Measurements from ENCODE around the gene GPR158.
A peak's percentile ranks its signal among the peaks of the same experiment; 100 is the strongest.

Gene GPR158

GRCh38 chr10:25436431-25436830 is 261.6 kb downstream of the GPR158 start:
- no peak for DNase-seq

- DNase-seq: no peak
Measured at GRCh38 chr10:25441270-25441669, 266.5 kb downstream of the GPR158 start.

- DNase-seq: no peak
Measured at GRCh38 chr10:25444266-25444665, 269.5 kb downstream of the GPR158 start.

GRCh38 chr10:25451401-25451800 is 276.6 kb downstream of the GPR158 start:
- DNase-seq: no peak

GRCh38 chr10:25453619-25454018 is 278.8 kb downstream of the GPR158 start:
- no peak for DNase-seq

GRCh38 chr10:25455980-25456567 is 281.3 kb downstream of the GPR158 start:
- no peak for DNase-seq

- no peak for DNase-seq
Measured at GRCh38 chr10:25457552-25457951, 282.8 kb downstream of the GPR158 start.

GRCh38 chr10:25465582-25466372 is 291.0 kb downstream of the GPR158 start:
- peak; percentile 5 for DNase-seq

- no peak for DNase-seq
Measured at GRCh38 chr10:25467881-25468280, 293.1 kb downstream of the GPR158 start.

- no peak for DNase-seq
Measured at GRCh38 chr10:25481467-25481866, 306.7 kb downstream of the GPR158 start.

- no peak for DNase-seq
Measured at GRCh38 chr10:25483999-25484398, 309.2 kb downstream of the GPR158 start.

- DNase-seq: no peak
Measured at GRCh38 chr10:25487266-25487665, 312.5 kb downstream of the GPR158 start.

GRCh38 chr10:25492040-25492439 is 317.2 kb downstream of the GPR158 start:
- no peak for DNase-seq

GRCh38 chr10:25492680-25493079 is 317.9 kb downstream of the GPR158 start:
- DNase-seq: no peak

DNA sequence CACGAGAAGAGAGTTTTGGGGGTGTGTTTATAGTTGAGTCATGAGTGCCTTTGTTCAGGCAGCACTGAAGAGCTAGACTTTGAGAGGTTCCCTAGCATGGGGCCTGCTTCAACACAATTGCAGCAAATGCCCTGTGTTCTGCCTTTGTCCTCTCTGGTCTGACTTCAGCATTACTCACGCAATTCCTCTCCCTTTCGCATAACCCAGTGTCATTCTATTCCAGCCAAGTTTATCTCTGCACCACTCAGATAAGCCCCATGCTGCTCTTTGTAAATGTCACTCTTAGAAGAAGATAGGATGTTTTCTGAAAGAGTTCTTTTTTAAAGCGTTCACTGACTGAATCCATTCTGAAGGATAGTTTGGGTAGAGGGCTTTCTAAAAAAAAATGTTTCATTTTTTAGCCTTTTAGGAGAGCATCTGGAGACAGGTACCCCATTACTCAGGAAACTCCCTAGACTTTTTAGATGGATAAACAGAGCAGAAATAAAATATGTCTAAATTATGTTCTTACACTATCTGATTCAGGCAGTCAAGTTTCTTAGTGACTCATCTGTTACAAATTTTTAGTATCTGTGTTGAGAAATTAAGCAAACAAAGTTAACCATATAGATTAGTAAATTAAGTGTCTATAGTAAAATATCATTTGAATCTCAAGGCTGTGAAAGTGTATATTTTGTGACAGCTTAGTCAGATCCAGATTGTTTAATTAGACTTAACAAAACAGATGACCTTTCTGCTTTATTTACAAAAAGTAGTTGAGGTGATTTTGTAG is 318.5 kb downstream of the GPR158 start:
- DNase-seq: no peak

DNA sequence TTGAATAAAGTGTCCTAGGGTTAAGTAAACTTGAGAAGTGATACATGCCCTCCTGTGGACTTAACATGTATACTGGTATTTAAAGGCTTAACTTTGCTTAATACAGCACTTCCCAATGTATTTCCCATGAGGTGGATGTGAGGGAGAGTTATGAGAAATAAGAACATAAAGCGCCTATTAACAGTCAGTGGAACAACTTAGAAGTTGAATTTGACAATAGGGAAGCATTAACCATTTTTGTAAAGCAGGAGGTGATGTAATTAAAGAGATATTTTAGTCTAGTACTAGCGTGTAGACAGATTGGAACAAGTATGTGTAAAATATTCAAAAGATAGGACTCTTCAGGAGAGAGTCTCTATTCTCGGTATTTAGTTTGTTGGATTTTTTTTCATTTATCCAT is 322.4 kb downstream of the GPR158 start:
- no peak for DNase-seq

DNA sequence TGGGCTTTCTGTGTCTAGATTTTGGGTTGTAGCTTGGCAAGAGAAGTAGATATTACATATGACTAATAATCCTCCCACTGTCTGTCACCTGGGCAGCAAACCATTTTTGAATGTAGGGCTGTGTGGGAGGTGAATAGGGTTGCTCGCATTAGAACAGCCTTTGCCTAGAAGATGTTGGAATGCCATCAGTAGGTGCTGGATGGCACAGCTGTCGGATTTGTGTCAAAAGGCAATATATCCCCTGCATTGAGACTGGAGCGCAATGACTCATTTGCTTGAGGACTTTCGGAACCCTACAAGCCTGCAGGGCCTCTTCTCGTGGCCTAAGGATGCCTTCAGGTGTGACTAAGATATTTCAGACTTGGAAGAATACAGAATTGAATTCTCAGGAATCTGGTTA is 323.8 kb downstream of the GPR158 start:
- no peak for DNase-seq

DNA sequence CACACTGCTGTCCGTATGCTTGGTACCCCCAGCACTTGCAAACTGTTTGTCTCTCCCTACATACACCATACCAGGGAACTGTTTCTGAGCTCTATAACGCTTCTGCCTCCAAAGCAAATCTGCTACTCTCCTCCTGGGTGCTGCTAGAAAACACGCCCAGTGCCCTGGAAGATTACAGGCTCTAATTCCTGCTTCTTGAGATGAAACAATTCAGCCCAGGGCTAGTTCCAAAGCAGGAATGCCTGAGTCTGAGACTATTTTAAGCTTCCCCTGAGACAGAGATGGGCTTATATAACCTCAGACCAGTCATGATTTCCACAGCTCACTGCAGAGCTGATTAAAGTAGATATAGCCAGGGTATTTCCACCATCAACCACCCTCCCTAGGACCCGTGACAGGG is 327.1 kb downstream of the GPR158 start:
- DNase-seq: no peak

- no peak for DNase-seq
Measured at GRCh38 chr10:25502453-25502852, 327.7 kb downstream of the GPR158 start.

DNA sequence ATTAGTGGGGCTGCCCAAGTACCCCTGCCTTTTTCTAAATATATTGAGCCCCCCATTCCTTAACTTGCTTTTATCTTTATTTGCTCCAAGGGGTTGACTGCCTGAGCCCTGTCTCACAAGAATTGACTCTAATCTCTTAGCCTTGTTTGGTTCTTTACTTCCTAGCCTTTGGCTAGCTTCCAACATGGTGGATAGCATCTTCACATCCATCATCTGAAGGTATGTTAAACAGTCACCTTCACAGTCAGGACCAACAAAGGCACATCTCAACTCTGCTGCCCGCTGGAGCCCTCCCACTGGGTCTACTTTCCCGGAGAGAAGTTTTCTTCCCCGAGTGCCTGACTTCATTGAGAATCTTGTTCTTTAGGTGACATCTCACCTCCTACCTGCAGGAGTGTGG is 329.5 kb downstream of the GPR158 start:
- no peak for DNase-seq

DNA sequence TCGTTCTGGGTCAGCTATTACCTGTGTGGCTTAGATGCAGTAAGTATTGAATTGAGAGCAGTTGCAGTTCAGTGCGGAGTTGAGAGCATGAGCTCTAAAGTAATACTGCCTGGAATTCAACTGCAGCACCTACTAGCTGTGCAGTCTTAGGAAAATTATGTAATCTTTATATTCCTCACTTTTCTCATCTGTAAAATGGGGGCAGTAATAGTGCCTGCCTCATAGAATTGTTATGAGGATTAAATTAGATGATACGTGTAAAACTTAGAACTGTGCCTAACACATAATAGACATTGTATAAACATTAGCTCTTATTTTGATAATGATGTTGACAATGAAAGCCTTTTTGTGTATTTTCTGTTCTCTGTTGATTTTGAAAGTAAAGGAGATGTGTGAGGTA is 330.0 kb downstream of the GPR158 start:
- no peak for DNase-seq

- DNase-seq: no peak
Measured at GRCh38 chr10:25505466-25505865, 330.7 kb downstream of the GPR158 start.

DNA sequence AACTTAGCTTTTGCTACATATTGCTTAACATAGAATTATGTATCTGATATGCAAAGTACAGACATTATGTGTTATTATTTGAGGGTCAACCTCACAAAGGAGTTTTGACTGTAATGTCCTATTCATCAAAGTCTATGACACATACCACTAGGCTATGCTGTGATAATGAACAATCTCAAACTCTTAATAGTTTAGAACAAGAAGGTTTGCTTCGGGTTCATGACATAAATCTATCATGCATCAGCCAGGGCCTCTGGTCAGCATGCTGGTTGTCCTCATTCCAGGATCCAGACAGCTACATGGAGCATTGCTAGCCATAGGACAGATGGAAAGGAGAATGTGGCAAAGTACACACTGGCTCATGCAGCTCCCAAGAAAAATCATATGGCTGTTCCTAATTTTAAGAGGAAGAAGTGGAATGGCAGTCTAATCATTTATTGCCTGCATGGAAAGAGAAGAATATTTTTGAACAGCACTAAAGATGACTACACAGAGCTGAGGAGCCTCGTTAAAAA is 332.1 kb downstream of the GPR158 start:
- DNase-seq: no peak
